ENCODE data around the gene UBE2M.
"Not testable (repeated sequence)": the region's sequence is repeated elsewhere in the genome, so short reads cannot be mapped to it uniquely, and the experiment has no call there.

The UBE2M gene

GRCh38 chr19:58511353-58512208, 46.8 kb downstream of the UBE2M start, which contains the start of gene SLC27A5:
Gene SLC27A5 (minus strand): TSS chr19:58511992. CDS start chr19:58511955, 37 bp downstream.
- DNase-seq = no peak

DNA sequence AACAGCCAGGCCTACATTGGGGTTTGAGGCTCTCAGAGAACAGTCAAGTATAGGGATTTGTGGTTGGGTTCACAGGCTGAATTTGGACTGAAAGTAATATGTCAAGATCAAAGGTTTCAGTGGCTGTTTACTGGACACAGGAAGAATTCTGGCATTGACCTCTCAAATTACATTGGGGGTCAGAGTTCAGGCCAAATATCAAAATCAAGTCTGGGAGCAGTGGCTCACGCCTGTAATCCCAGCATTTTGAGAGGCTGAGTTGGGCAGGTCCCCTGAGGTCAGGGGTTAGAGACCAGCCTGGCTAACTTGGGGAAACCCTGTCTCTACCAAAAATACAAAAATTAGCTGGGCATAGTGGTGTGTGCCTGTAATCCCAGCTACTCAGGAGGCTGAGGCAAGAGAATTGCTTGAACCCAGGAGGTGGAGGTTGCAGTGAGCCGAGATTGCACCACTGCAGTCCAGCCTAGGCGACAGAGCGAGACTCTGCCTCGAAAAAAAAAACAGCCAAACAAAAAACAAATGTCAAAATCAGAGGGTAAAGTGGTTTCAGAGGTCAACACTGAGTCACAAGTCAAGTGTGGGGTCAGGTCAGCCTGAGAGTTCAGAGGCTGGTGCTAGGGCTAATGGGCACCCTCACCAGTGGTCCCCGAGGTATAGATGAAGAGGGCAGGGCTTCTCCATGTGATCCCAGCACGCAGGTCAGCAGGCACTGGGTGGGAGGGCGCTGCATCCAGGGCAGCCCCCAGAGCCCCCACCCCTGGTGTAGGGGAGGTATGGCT, 48.1 kb downstream of the UBE2M start:
- no peak for DNase-seq

- DNase-seq = no peak
Observed at GRCh38 chr19:58509731-58510083, 48.7 kb downstream of the UBE2M start.

DNA sequence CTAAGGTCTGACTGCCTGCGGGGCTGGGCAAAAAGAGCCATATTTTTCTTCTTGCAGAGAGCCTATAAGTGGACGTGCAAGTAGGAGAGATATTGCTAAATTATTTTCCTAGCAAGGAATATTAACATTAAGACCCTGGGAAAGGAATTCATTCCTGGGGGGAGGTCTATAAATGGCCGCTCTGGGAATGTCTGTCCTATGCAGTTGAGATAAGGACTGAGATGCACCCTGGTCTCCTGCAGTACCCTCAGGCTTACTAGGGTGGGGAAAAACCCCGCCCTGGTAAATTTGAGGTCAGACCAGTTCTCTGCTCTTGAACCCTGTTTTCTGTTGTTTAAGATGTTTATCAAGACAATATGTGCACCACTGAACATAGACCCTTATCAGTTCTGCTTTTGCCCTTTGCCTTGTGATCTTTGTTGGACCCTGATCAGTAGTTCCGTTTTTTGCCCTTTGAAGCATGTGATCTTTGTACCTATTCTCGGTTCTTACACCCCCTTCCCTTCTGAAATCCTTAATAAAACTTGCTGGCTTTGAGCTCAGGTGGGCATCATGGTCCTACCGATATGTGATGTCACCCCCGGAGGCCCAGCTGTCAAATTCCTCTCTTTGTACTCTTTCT, 50.7 kb downstream of the UBE2M start:
- DNase-seq = not testable (repeated sequence)

All from fibroblast of skin of abdomen (primary cell).